ENCODE results near the gene RWDD3.

The RWDD3 gene

GRCh38 chr1:95230768-95231191, 3.2 kb upstream of the RWDD3 start:
- DNase-seq, result no peak

DNA sequence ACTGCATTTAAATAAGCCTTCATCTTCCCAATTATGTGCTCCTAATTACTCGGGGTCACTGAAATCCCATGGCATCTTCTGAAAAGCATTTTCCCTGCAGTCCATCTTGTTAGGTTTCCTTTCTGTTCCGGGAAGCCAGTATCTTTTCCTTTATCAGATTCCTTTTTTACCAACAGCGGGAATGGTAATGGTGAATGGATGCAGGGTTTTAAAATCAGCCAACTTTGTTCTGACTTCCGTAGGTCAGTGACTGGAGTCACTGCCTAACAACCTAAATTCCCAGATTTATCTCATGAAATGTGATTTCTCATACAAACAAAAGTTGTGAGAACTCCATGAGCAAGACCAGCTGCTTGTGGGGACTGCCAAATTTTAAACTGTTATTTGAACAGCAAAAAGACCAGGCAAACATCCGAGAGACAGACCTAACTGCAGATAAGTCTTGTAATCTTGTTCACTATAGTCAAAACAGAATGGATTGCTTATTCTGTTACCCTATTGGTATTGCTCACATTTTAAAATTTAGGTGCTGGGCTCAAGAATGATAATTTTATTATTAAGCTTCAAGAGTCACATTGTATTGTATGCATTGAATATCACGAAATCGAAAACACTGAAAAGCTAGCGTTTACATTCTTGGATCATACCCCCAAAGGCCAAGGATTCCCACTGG, 1.2 kb upstream of the RWDD3 start:
- DNase-seq, result no peak

- peak; percentile 76 for DNase-seq
Observed at GRCh38 chr1:95233319-95233736, 682 bp upstream of the RWDD3 start.

DNA sequence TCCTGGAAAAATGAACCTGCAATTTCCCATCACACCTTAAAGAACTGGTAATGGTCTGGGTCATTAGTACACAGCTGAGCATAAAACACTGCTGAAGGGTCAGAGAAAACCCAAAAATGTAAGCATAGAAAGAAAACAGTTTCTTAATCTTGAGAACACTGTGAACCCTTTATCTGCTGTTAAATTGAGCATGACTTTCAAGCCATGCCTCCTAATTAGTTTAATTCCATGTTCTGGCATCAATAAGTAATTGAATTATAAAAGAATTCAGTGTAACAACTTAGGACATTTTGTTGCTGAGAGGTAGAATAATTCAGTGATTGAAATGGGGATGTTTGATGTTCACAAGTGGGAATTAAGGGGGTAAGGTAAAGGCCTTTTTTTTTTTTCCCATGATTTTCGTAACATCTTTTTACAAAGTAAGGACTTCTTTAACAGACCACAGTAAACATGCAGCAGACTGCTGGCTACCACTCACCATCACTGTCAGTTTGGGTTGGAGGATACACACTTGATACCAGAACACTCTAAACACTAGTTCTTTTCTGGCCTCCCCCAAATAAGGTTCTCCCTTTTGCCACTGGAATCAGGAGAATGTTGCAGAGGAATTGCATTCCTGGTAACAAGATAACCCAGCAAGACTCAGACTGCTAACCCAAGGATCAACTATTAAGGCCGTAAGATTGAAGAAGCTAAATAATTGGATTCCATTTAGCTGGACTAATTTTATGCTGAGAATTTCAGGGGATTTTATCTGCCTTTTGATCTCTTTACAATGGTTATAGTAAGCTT, 3.0 kb downstream of the RWDD3 start:
- DNase-seq, result no peak

GRCh38 chr1:95237981-95238703, 4.1 kb downstream of the RWDD3 start:
- no peak for DNase-seq

GRCh38 chr1:95245029-95245428, 11.0 kb downstream of the RWDD3 start:
- DNase-seq, result no peak

GRCh38 chr1:95246511-95246910, 12.5 kb downstream of the RWDD3 start:
- DNase-seq, result no peak

DNA sequence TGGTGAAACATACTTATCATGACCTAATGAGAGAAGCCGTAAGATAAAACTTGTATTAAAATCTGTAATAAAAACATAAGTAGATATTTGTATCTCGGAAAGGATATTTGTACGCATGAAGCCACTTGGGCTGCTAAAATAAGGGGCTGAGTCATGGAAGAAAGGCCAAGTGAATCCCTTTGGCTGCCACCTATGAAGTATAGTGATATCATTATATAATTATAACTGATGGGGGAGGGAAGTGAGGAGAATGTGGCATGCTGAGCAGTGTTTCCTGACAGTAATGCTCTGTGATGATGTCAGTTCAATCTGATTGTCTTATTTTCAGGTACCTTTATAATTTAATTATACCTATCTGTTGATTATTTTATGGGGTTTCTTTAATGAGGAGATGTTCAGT, 13.6 kb downstream of the RWDD3 start:
- DNase-seq, result no peak

DNA sequence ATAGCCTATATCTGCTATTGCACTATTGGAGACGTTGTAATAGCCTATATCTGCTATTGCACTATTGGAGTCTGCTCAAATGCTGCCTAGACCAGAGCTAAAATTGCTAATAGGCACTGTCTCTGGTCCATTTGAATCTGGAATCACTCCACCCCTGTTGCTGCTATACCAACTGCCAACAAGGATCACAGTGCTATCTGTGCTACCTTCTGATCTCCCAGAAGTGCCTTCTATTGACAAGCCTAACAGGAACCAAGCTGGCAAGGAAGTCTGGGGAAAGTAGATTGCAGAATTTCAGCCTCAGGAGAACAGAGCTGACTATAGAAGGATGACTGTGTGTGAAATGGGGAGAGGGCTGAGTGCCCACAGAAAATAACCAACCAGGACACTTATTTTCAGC, 15.9 kb downstream of the RWDD3 start:
- no peak for DNase-seq

DNA sequence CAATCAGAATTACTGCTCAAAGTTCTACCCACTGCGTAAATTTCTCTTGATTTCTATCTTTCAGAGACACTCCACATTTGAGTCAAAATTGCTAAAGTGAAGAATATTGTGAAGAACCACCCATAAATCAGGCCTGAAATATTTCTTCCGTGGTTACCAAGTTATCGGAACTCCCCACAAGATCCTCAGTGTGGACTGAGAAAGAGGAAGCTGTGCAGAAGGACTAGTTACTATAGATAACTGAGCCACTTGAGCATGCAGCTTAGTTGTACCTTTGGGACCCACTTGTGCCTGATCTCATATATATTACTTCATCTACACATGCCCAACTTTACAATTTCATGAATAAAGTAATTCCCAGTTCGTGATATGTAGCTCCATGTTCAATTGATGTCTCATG, 18.4 kb downstream of the RWDD3 start:
- DNase-seq, result no peak

GRCh38 chr1:95254959-95255358, 20.9 kb downstream of the RWDD3 start:
- no peak for DNase-seq

DNA sequence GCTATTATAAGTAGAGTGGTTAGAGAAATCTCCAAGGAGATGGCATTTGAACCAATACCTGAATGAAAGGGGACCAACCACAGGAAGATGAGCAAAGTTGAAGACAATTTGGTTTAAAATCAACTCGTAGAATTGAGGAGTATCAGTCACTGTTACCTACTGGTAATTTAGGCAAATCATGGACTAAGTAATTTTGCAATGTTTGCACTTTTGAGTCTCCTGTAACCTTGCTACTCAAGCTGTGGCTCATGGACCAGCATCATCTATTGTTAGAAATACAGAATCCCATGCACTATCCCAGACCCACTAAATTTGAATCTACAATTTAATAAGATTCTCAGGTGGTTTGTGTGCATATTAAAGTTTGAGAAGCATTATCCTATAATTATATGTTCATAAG, 21.8 kb downstream of the RWDD3 start:
- no peak for DNase-seq

GRCh38 chr1:95257758-95258157, 23.7 kb downstream of the RWDD3 start:
- DNase-seq, result peak; percentile 69

- DNase-seq, result no peak
Observed at GRCh38 chr1:95259245-95259644, 25.2 kb downstream of the RWDD3 start.

DNA sequence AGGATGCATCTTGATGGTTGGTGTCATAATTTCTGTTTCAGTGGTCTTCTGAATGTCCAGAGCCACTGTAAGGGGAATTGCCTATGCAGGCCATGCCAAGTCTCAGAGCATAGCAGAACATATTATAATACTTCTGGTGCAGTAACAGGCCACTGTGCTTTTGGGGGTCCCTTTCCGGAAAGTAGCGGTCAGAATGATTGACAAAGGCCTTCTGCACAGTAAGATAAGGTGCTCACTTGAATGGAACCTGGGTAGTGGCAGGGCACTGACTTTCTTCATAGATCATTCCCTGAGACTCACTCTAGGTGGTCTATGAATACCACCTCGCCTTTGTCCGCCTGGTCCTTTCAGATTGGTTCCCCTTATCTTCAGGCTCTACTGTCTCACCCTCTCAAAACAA, 28.9 kb downstream of the RWDD3 start:
- DNase-seq, result no peak

DNA sequence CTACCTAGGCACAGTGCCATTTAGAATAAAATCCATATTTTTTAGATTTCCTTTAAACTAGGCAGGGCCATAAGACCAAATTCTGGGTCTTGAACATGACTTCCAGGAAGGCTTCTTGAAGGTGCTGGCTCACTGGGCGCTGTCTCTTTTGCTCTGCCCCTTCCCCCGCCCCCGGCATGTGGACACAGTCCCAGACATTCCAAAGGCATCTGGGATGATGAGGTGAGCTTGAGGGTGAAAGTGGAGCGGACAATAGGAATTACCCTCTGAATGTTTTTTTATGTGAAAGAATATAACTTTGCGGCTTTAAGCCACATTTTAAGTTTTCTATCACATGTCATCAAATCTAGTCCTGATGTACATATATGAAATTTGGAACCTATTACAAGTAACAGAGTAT, 29.4 kb downstream of the RWDD3 start:
- no peak for DNase-seq

DNA sequence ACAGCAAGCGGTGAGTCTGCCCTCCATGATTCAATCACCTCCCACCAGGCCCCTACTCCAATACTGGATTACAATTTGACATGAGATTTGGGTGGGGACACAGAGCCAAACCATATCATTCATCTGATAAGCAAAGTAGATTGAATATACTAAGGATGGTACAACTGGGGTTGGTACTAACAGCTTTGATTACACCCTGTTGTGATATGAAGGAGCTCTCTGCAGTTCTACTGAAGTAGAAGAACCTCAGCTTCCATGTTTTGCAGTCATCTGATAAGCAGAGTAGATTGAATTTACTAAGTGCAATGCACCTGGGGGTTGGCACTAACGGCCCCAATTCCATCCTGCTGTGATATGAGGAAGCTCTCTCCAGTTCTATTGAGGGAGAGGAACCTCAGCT, 31.1 kb downstream of the RWDD3 start:
- DNase-seq, result no peak

DNA sequence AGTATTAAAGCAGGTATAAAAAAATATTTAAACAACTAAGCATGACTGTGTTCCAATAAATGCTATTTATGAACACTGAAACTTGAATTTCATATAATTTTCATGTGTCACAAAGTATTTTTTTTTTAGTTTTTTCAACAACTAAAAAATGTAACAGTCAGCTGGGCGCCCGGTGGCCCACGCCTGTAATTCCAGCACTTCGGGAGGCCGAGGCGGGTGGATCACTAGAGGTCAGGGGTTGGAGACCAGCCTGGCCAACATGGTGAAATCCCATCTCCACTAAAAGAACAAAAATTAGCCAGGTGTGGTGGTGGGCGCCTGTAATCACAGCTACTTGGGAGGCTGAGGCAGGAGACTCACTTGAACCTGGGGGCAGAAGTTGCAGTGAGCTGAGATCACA, 42.4 kb downstream of the RWDD3 start:
- DNase-seq, result no peak

DNA sequence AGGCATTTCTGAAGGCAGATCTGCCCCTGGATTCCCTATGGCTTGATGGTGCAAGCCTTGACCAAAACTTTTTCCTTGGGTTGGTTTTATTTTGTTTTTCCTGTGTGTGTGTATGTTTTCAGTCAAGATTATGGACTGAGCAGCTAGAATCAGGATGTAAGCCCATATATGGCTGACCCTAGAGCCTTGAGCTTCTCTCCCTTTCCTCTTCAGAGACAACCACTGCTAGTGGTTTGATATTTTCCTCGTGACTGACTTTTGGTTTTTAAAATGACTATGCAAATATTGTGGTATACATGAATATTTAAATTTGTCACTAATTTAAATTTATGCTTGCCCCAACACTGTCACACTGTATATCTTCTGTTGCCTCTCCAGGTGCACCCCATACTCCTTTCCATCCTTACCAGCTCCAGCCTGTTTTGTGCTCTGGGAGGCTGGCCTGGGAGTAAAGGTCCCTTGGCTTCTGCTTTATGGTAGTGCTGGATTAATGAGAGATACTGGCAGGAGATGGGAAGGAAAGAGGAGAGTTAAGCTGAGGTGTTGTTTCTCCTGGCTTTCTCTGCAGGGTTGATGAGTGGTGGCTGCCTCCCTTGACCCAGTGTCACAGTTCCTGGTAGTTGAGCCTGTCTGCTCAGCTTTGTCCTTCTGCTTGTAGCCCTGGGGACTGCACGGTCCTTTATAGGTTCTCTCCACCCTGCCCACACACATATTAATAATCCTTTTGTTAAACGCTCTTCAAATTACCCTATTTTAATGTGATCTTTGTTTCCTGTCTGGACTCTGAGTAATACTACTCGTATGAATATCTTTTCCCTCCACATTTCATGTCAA, 44.4 kb downstream of the RWDD3 start:
- DNase-seq, result no peak

- no peak for DNase-seq
Observed at GRCh38 chr1:95281781-95282517, 47.9 kb downstream of the RWDD3 start.

GRCh38 chr1:95282518-95282895, 48.5 kb downstream of the RWDD3 start:
- no peak for DNase-seq

GRCh38 chr1:95284420-95284819, 50.4 kb downstream of the RWDD3 start:
- DNase-seq, result no peak
